Activated T-helper 17 cell treated with anti-CD3 and anti-CD28 coated beads, Interleukin-2, amount 50 U/mL, for 72 hours (primary cell): ENCODE results near the gene TMEM37. TPM values are rescaled to one million over a fixed set of nuclear protein-coding genes. Genes with fewer than 3 reads are reported as not detected.

Experiments used
- ATAC-seq: fragments of 150-1000 bp; cut with Tn5 transposase; replicated peaks from 2 replicates; pipeline ENCODE4 v1.10.0; 2021; ENCODE audit warnings: mild to moderate bottlenecking, moderate library complexity
- H3K27ac Mint-ChIP-seq: one replicate; pipeline ENCODE4 v1.8.0; 2022; ENCODE audit warnings: mixed read lengths
- H3K27me3 Mint-ChIP-seq: one replicate; pipeline ENCODE4 v1.8.0; 2022; ENCODE audit warnings: mixed read lengths
- H3K36me3 Mint-ChIP-seq: one replicate; pipeline ENCODE4 v1.8.0; 2022; ENCODE audit warnings: low read depth, mild to moderate bottlenecking, mixed read lengths
- H3K4me1 Mint-ChIP-seq: one replicate; pipeline ENCODE4 v1.8.0; 2022; ENCODE audit warnings: mixed read lengths
- H3K4me3 Mint-ChIP-seq: one replicate; pipeline ENCODE4 v1.8.0; 2022; ENCODE audit warnings: mild to moderate bottlenecking, mixed read lengths
- H3K9me3 Mint-ChIP-seq: one replicate; pipeline ENCODE4 v1.8.0; 2022; ENCODE audit warnings: mixed read lengths
- total RNA-seq, 2 donors: library from RNA; stranded (reverse); gene quantifications; one replicate each; pipeline ENCODE4 v1.2.3, GENCODE V29; 2022

The TMEM37 gene
- total RNA-seq, 2 donors from 2014 or later = not detected

DNA sequence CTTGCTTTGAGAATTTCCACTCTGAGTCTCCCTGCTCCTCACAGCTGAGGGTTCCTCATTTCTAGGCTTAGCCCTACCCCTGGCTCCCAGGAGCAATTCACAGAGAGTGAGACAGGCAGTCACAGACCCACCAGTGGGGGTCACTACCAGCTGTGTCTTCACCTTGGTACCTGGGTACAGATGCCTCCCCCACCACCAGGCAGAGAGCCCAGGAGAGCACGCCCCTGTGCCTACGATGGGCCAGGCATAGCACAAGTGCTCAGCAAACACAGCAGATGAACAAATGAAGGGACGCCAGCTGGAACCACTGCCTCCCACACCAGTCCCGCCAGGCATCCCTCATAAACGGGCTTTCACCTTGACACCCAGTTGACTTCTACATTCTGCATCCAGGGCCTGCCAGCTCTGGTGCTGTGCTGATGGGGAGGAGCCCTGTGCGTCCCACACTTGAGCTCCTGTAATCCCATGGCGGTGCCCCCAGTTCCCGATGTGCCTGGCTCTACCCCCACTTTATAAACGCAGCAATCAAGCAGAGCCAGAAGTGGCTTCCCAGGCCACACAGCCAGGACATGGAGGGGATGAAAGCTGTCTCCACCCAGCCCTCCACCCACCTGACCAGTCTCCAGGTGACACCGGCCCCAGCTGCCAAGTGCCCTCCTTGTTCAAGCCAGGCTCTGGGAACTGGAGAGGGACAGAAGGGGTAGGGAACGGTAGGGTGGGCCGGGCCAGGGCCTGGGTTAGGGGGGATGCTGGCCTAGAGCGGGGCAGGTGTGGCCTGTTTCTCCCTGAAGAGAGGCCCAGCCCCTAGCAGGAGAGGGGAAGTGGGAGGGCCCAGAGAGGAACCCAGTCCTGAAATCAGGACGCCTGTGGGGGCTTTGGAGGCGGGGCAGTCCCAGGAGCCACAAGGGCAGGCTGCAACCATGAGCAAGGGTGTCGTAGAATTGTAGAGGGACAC is 50.1 kb downstream of the TMEM37 start:
- no peak for ATAC-seq
- no peak overlapping the region for H3K27ac Mint-ChIP-seq
- no peak overlapping the region for H3K4me3 Mint-ChIP-seq
- H3K36me3 Mint-ChIP-seq = no peaks in the 10 kb centered on the region
- H3K4me1 Mint-ChIP-seq = no peaks in the 10 kb centered on the region
- H3K9me3 Mint-ChIP-seq = no peaks in the 10 kb centered on the region
- H3K27me3 Mint-ChIP-seq = peaks cover 16% of the 10 kb centered on the region

DNA sequence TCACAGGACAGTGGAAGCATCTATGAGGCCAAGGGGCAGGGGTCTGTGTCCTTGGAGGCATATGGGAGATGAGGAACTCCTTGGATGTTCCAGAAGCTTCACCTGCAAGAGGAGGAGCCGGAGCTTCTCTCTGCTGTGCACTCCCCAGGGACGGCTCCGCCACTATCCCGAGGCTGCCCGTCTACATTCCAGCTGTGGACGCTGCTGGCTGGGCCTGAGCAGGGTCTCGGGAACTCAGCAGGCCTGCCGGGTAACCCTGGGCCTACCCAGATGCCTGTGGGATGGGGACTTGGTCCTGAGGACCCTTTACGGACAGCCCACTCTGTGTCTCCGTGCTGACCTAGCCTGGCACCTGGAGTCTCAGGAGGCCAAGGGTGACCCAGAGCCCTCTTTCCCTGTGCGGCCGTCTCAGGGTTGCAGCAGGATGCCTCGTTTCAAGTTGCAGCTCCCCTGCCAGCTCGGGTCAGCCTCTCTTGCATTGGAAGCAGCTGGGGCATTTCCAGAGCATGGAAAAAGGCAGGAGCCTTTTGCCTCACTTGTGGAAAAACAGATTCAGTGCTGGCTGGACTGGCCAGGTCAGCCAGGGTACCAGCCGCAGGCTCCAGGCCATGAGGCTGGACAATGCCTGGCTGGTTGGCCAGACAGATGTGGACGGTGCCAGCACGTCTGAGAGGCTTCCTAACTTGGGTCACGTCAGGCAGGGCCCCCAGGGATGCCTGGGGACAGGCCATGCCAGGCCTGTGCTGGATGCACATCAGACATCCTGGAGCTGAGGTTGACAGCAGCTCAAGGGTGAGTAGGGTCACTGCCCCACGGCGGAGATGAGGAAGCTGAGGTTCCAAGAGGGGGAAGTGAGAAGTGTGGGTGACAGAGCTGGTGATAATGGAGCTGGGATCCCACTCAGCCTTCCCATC is 51.1 kb downstream of the TMEM37 start:
- no peak for ATAC-seq
- H3K4me3 Mint-ChIP-seq = no peak overlapping the region
- no peaks in the 10 kb centered on the region for H3K36me3 Mint-ChIP-seq
- H3K27me3 Mint-ChIP-seq = peaks cover 17% of the 10 kb centered on the region
- no peak overlapping the region for H3K27ac Mint-ChIP-seq
- no peaks in the 10 kb centered on the region for H3K9me3 Mint-ChIP-seq
- H3K4me1 Mint-ChIP-seq = no peaks in the 10 kb centered on the region

DNA sequence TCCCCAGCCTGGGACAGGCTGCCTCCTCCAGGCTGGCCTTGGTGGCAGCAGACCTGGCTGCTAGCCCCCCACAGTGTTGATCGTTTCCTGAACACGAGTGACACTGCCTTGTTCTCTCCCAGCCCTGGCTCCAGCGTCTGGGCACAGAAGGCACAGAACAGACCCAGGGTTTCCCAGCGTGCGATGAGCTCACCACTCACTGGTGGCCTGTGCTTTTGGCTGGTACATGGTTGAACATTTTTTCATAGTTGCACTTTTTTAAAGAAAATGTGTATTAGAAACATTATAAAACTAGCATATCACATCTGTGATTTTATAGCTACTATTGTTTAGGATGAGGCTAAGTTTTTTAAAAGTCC is 51.7 kb downstream of the TMEM37 start:
- H3K4me3 Mint-ChIP-seq = no peak overlapping the region
- no peaks in the 10 kb centered on the region for H3K4me1 Mint-ChIP-seq
- no peak overlapping the region for H3K27ac Mint-ChIP-seq
- H3K36me3 Mint-ChIP-seq = no peaks in the 10 kb centered on the region
- no peaks in the 10 kb centered on the region for H3K9me3 Mint-ChIP-seq
- peaks cover 14% of the 10 kb centered on the region for H3K27me3 Mint-ChIP-seq
- no peak for ATAC-seq

DNA sequence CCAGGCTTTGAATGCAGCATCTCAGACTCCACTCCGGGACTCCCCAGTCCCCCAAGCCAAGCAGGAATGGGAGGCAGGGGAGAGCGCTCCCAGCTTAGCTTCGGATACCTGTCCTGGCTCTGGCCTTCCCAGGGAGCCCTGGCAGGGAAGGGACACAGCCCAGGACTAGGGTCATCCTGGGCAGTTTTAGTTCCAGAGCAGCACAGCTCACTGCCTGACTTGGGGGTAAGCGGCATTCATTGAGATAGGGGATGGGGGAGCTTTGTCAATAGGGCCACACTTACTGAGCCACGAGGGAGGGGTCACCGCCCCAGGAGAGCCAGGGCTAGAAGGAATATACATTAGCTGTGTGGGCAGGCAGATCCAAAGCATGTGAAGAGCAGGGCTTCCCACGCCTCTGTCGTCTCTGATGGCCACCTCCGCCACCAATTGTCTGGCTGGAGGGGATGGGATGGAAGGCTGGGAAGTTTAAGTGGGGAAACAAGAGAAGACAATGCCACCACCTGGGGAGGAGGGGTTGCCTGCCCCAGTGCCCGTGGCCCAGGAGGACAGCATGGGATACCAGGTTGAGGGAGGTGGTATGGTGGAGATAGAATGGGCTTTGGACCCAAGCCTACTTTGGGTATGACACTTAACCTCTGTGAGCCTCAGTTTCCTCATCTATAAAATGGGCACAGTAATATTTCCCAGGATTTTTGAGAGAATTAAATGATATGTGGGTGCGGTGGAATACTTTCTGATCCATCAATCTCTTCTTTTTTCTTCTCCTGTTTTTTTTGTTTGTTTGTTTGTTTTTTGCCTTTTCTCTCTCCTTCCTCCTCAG is 52.5 kb downstream of the TMEM37 start:
- no peaks in the 10 kb centered on the region for H3K9me3 Mint-ChIP-seq
- H3K4me1 Mint-ChIP-seq = no peaks in the 10 kb centered on the region
- ATAC-seq = no peak
- H3K4me3 Mint-ChIP-seq = no peak overlapping the region
- no peak overlapping the region for H3K27ac Mint-ChIP-seq
- H3K36me3 Mint-ChIP-seq = no peaks in the 10 kb centered on the region
- peaks cover 14% of the 10 kb centered on the region for H3K27me3 Mint-ChIP-seq

DNA sequence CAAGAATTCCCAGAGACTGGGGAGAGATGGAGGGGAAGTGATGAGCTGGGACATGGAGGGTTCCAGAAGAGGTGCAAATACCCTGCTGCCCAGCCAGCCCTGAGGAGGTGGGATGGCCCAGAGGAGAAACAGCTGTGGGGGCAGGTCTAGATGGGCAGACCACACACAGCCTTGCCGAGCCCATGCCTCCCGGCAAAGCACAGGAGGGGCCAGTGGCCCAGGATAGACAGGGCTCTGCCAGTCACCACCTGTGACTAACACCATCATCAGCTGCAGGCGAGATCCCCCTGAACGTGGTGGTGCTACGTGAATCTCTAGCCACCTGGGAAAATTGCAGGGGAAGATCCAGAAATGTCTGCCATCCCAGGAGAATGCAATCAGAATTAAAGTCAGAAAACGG is 53.2 kb downstream of the TMEM37 start:
- Mint-ChIP-seq H3K4me3 (no peak overlapping the region), H3K27me3 (peaks cover 19% of the 10 kb centered on the region), H3K27ac (no peak overlapping the region), H3K9me3 (no peaks in the 10 kb centered on the region), H3K36me3 (no peaks in the 10 kb centered on the region), H3K4me1 (no peaks in the 10 kb centered on the region)
- ATAC-seq = no peak

DNA sequence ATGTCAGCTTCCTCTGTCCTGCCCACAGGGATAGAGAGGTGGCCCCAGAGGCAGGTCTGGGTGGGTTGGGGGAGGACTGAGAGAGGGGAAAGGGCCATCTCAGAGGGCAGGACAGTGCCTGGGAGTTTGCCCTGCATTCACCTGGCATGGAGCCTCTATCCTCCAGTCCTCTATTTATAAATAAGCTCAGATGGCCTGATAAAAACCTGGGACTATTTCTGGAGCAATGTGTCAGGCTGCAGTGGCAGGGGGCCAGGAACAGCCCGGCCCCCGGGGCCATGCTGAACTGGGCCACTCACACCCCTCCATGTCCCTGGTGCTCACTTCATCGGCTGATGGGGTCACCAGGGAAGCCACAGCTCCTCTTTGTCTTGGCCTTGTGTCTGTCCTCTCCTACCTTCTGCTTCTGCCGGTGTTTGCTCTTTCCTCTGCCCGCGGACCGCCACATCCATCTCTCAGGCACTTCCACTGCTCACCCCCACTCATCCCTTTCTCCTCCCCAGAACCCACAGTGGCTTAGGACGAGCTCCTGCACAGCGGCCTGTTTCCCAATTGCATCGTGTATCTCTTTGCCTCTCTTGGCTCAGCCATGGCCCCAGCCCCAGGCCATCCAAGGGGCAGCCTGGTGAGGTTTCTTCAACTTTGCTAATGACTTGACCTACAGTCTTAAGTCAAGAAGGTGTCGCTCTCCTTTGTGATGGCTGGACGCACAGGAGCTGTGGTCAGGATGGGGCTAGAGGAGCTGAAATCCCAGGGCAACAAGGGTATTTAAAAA is 53.9 kb downstream of the TMEM37 start:
- no peak for ATAC-seq
- no peak overlapping the region for H3K4me3 Mint-ChIP-seq
- no peaks in the 10 kb centered on the region for H3K9me3 Mint-ChIP-seq
- peaks cover 19% of the 10 kb centered on the region for H3K27me3 Mint-ChIP-seq
- no peaks in the 10 kb centered on the region for H3K4me1 Mint-ChIP-seq
- no peaks in the 10 kb centered on the region for H3K36me3 Mint-ChIP-seq
- H3K27ac Mint-ChIP-seq = no peak overlapping the region

DNA sequence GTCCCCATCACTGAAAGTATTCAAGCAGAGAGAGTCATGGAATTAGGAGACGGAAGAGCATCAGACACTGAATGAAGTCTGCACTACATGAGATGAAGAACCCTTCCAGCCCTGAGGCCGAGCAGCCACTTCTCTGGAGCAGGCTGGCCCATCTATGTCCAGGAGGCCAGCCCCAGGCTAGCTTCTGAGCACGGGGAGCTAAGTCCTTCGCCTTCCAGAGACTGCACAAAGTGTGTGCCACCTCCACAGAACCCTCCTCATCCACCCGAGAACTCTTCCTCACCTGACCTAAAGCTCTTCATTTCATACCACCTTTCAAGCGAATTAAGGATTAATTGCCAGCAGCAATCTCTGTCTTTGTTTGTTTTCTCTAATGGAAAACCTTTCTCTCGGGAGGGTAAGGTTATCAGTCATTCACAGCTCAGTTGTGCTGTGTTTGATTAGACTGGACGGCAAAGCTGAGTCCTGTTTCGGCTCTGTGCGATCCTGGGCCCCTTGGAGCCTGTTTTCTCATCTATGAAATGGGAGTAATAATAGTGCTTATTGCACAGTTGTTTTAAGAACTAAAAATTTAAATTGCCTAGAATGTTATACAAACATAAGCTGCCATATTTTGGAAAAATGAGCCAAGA is 54.7 kb downstream of the TMEM37 start:
- no peak overlapping the region for H3K27ac Mint-ChIP-seq
- H3K27me3 Mint-ChIP-seq = peaks cover 19% of the 10 kb centered on the region
- no peaks in the 10 kb centered on the region for H3K36me3 Mint-ChIP-seq
- H3K9me3 Mint-ChIP-seq = no peaks in the 10 kb centered on the region
- H3K4me3 Mint-ChIP-seq = no peak overlapping the region
- H3K4me1 Mint-ChIP-seq = no peaks in the 10 kb centered on the region
- ATAC-seq = no peak

DNA sequence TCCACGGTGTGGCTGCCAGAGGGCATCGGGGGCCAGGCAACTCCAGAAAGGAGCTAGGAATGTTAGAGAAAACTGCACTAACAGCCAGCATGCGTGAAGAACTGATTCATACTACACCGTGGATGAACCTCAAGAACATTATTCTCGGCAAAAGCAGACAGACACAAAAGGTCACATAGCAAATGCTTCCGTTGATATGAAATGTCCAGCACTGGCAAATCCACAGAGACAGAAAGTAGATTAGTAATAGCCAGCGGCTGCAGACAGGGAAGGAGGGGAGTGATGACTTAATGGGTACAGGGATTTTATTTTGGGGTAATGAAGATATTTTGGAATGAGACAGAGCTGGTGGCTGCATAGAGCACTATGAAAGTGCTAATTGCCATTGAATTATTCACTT is 55.2 kb downstream of the TMEM37 start:
- Mint-ChIP-seq H3K4me3 (no peak overlapping the region), H3K4me1 (no peaks in the 10 kb centered on the region), H3K27ac (no peak overlapping the region), H3K9me3 (no peaks in the 10 kb centered on the region), H3K27me3 (peaks cover 19% of the 10 kb centered on the region), H3K36me3 (no peaks in the 10 kb centered on the region)
- ATAC-seq = no peak

DNA sequence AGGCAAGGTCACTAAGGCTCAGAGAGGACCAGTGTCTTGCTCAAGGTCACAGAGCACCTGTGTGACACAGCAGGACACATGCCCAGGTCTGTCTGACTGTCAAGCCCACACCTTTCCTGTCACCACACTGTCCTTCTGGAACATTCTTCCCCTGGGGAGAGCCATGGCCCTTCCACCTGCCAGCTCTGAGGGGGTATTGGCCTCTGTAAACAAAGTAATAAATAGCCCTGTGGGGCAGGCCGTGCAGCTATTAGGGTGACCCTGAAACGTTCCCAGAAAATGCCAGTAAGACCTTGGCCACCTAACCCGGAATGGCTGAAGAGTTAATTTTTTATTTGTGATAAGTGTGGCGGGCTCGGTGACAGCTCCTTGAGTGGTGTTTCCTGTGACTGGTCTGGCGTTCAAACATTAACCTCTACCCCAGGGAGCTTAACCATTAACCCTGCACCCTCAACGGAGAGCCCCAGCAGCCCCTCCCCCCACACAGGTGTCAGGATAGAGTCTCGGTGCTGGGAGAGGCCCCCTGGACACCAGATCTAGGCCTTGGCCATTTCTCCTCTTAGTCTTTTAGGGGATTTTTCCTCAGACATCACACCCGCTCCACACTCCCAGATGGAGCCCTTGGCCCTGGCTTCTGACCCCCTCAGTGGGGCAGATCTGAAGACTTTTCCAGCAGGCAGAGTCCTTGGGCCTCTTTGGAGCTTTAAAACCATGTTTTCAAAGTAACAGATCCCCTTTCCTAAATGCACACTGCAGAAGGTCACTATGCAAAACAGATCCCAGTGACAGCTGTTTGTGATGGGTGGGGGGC is 56.0 kb downstream of the TMEM37 start:
- no peak overlapping the region for H3K27ac Mint-ChIP-seq
- no peaks in the 10 kb centered on the region for H3K9me3 Mint-ChIP-seq
- H3K27me3 Mint-ChIP-seq = peaks cover 19% of the 10 kb centered on the region

More for the DNA sequence above, 56.0 kb downstream of the TMEM37 start:
- Mint-ChIP-seq H3K4me1 (no peaks in the 10 kb centered on the region), H3K36me3 (no peaks in the 10 kb centered on the region), H3K4me3 (no peak overlapping the region)
- no peak for ATAC-seq

Other genes starting within 250 kb of the TMEM37 start
- under 1 TPM in 1 of 2 donors, not detected in 1; 0.11 TPM for gene STEAP3, start 208.0 kb upstream of the TMEM37 start, total RNA-seq
- gene C2orf76, start 65.0 kb upstream of the TMEM37 start, total RNA-seq = 10 to 100 TPM in 1 of 2 donors, 1 to 10 TPM in 1; 9.6 to 11.7 TPM
- 100 to 1,000 TPM in 1 of 2 donors, 10 to 100 TPM in 1; 82.5 to 129 TPM for gene DBI, start 64.9 kb upstream of the TMEM37 start, total RNA-seq
- gene SCTR, start 92.6 kb downstream of the TMEM37 start, total RNA-seq = not detected
- not detected for gene CFAP221, start 112.6 kb downstream of the TMEM37 start, total RNA-seq
- 10 to 100 TPM in 1 of 2 donors, 1 to 10 TPM in 1; 7.5 to 11.2 TPM for gene TMEM177, start 247.3 kb downstream of the TMEM37 start, total RNA-seq